NCI-H1417 (cell line): ENCODE results near the gene WSB2.

Experiments
- DNase-seq, 3 experiments: peaks; one replicate each; lab custom pipeline; 2025; lab: John Stamatoyannopoulos, UW

WSB2 gene

DNA sequence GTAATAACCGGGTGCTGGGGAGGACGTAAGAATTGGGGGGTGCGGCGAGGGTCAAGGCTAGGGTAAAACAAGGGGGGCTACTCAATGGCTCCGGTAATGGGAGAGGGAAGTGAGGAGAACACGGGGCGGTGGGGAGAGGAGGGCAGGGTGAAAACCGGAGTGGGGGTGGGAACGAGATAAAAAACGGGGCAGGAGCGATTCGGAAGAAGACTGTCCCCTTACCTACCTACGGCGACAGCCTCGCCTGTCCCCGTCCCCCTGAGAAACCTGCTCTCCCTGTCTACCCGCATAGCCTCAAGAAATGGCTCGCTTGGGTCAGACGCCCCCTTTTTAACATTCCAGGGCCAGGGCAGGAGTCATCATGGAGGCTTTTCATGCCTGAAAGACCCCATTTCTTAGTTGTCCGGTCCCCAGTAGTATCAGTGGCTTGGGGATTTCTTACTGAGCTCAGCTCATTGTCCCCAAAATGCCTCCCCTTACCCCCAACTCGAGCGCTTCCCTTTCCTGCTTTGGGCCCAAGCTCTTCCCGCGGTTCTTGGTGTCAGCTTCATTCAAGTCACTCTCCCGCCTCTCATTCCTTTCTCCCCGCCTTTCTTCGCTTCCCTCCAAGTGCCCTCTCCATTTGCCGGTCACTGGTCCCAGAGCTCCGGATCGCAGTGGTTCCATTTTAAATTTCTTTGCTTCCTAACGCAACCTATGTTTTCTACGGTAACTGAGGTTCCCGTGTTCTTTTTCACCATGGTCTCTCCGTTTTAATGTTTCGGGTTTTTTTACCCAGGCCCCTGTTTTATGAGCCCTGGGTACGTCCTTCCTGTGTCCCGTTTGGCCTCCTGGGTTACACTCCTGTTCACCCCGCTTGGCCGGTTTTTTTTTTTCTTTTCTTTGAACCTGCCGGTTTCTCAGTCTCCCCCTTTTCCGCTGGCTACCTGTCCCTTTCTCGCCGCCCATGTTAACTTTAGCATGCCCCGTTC, 1.2 kb upstream of the WSB2 start:
- DNase-seq, result peak; percentile 67 to 86 (median 80)

- DNase-seq, result peak; percentile 58 to 76 (median 73)
Observed at GRCh38 chr12:118060301-118061010, 523 bp downstream of the WSB2 start.

DNA sequence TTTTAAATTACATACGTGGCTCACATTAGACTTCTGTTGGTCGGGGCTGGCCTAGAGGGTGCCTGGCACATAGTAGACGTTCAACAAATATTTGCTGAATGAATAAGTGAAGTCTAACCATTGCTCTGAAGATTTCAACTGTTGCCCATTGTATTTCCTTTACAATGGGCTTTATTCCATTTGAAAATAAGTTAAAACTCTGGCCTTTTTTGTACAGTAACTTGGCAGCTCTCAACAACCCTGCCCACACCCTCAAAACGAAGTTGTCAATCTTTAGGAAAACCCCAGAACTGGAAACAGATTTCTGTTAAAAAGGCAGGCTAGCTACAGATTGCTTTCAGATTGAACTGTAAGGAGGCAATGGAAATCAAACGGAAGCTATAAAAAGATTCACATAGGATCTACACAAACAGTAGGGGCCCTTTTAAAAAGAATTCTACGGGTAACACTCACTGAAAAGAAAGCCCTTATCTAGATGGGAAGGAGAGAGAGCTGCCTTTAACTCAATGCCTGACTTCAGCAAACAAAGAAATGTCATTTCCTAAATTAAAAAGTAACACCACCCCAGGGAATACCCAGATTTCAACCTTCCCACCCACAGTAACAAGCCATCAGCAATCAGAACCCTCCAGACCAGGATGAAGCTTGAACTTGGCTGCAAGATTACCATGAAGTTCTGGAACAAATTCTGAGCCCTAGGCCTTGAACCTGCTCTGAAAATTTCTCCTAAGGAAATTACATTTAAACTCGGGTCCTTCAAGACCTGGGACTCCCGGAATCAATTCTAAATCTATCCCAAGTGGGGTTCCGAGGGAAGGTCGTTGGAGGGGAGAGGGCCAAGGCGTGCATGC, 1.4 kb downstream of the WSB2 start:
- DNase-seq, result peak; percentile 20 to 58 (median 43)

- DNase-seq, result no peak
Observed at GRCh38 chr12:118058881-118059280, 2.1 kb downstream of the WSB2 start.

DNA sequence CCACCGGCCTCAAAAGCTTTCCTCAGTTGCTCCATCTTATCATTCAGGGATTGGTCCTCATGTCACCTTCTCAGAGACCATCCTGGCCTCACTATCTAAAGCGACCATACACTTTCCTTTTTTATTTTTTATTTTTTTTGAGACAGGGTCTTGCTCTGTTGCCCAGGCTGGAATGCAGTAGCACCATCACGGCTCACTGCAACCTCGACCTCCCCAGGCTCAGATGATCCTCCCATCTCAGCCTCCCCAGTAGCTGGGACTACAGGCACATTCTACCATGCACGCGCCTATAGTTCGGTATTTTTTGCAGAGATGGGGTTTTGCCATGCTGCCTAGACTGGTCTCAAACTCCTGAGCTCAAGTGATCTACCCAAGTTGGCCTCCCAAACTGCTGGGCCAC, 2.8 kb downstream of the WSB2 start:
- DNase-seq, result no peak

DNA sequence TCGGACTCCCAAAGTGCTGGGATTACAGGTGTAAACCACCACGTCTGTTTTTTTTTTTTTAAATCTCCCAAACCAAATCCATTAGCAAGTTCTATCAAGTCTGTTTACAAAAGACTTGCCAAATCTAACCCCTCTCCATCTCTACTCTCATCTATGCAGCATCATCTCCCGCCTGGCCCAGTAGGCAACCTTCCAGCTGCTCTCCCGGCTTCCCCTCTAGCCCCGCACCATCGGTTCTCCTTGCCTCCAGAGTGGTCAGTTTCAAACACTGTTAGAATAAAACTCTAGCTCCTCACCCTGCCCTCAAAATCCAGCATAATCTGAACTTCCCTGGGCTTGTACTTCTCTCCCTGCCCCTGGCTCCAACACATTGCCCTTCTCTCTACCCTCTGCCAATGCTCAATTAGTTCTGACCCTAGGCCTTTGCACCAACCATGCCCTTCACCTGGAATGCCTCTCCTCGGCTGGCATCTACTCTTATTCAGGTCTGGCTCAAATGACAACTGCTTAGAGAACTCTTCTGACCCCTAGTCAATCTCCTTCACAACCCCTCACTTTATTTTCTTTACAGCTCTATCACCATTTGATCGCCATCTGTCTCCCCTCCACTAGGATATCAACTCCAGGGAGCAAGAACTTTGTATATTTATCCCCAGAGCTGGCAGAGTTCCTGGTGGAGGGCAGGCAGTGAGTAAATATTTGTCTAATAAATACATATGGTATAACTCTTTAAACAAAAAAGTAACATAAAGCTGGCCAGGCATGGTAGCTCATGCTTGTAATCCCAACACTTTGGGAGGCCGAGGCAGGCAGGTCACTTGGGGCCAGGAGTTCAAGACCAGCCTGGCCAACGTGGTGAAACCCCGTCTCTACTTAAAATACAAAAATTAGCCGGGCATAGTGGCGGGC, 4.9 kb downstream of the WSB2 start:
- DNase-seq, result peak in 2 of 3 experiments; percentile 12 to 27

DNA sequence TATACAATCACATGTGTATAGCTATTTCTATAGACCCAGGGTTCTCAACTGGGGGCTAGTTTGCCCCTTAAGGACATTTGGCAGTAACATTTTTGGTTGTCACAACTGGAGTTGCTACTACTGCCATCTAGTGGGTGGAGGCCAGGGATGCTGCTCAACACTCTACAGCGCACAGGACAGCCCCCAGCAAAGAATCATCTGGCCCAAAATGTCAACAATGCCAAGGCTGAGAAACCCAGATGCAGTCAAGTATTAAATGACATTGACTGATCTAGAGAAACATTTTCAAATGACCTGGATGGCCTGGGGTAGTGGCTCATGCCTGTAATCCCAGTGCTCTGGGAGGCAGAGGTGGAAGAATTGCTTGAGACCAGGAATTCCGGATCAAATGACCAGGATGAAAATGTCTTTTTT, 5.8 kb downstream of the WSB2 start:
- DNase-seq, result peak; percentile 45 to 58 (median 49)

GRCh38 chr12:118053071-118053985, 7.7 kb downstream of the WSB2 start:
- DNase-seq, result no peak

DNA sequence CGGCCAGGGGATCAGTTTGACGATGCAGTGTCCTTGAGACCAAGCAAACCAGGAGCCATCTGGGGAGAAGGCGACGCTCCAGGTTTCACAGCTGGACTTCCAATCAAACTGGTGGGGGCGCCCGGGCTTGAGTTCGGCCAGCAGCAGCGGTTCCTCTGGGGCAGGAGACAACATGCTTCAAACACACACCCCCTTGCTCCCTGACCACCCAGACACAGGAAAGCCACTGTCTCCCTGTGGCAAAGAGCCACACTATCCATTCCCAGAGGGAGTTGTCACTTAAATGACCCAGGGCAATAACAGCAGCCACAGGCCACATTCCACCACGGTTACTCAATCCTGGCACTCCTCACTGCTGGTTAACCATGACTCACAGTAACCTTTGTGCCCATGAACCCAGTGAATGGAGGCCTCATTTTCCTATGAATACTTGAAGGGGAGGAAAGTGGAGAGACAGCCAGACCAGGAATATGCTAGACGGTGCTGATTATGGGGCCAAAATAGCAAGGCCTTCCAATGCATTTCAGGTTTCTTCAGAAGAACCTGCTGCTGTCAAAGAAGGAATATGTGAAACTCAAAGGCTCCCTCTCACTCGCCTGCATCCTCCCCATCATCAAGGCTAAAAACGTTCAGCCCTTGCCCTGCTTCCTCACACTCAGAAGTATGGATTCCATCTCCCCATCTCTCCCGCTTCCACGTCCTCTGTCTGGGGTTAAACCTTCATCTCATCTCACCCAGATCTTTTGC, 8.5 kb downstream of the WSB2 start:
- DNase-seq, result no peak

DNA sequence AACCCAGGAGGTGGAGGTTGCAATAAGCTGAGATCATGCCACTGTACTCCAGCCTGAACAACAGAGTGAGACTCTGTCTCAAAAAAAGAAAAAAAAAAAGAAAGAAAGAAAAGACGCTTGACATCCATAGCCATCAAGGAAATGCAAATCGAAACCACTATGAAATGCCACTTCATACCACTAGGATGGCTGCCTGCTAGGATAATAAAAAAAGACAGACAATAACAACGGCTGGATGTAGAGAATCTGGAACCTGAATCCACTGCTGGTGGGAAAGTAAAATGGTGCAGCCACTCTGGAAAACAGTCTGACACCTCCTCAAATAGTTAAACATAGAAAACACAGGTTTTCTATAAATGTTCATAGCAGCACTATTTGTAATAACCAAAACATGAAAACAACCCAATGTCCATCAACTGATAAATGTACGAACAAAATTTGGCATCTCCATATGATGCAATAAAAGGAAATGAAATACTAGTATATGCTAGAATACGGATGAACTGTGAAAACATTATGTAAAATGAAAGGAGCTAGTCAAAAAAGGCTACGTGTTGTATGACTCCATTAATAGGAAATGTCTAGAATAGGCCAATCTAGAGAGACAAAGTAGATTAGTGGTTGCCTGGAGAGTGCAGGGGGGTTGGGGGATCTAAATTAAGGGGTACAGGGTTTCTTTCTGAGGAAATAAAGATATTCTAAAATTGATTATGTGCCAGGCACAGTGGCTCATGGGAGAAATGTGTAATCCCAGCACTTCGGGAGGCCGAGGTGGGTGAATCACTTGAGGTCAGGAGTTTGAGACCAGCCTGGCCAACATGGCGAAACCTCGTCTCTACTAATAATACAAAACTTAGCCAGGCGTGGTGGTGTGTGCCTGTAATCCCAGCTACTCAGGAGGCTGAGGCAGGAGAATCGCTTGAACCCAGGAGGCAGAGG, 9.7 kb downstream of the WSB2 start:
- no peak for DNase-seq

GRCh38 chr12:118046430-118046829, 14.5 kb downstream of the WSB2 start:
- DNase-seq, result no peak

- DNase-seq, result no peak
Observed at GRCh38 chr12:118044577-118044976, 16.4 kb downstream of the WSB2 start.

- no peak for DNase-seq
Observed at GRCh38 chr12:118044075-118044474, 16.9 kb downstream of the WSB2 start.

- no peak for DNase-seq
Observed at GRCh38 chr12:118042091-118042490, 18.9 kb downstream of the WSB2 start.

DNA sequence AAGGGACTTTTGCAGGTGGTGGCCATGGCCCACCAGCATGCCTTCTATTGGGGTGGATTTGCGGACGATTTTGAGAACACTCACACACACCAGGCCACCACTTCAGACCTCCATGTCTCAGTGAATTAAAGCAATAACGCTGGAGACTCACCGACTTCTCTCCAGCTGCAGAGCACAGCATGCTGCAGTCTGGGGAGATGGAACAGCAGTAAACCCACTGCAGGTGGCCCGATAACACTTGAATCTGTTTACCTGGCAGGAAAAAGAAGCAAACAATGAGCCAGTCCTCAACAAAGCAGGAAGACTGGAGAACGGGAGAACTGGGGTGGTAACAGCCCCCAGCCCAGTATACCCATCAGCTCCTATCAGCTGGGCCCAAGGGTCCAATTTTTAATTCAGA, 22.8 kb downstream of the WSB2 start:
- DNase-seq, result peak; percentile 77 to 92 (median 77)

GRCh38 chr12:118036672-118037411, 24.1 kb downstream of the WSB2 start:
- no peak for DNase-seq
